GM18519 (cell line): ENCODE data around the gene PPP3CA.

Source experiments
- ATAC-seq: cut with Tn5 transposase; IDR thresholded peaks from one replicate; pipeline ENCODE4 v1.9.1; 2021; ENCODE audit warnings: mild to moderate bottlenecking, moderate library complexity; ENCODE audit not compliant: unreplicated experiment, low FRiP score

PPP3CA gene

GRCh38 chr4:101332424-101332823 is 14.9 kb downstream of the PPP3CA start:
- ATAC-seq = no peak

GRCh38 chr4:101331017-101331416 is 16.3 kb downstream of the PPP3CA start:
- no peak for ATAC-seq

GRCh38 chr4:101329592-101329991 is 17.7 kb downstream of the PPP3CA start:
- ATAC-seq = no peak

GRCh38 chr4:101328063-101328602 is 19.2 kb downstream of the PPP3CA start:
- ATAC-seq = peak; percentile 85

DNA sequence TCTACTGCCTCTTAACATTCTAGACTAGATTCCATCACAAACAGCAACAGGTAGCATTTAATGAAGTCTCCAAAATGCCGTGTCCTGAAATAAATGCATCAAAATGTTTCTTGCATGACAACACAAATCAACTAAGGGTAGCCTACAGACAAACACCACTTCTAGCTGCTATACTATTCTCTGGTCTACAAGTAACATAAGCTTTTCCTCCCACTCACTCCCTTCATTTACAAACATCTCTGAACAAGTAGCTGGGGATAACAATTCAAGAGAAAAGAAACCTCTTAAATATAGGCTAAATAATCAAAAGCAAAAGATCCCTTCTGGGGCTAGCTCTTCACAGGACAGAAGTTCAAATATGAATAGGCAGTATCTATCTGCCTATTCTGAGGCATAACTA is 20.8 kb downstream of the PPP3CA start:
- no peak for ATAC-seq

GRCh38 chr4:101322743-101323142 is 24.6 kb downstream of the PPP3CA start:
- no peak for ATAC-seq

DNA sequence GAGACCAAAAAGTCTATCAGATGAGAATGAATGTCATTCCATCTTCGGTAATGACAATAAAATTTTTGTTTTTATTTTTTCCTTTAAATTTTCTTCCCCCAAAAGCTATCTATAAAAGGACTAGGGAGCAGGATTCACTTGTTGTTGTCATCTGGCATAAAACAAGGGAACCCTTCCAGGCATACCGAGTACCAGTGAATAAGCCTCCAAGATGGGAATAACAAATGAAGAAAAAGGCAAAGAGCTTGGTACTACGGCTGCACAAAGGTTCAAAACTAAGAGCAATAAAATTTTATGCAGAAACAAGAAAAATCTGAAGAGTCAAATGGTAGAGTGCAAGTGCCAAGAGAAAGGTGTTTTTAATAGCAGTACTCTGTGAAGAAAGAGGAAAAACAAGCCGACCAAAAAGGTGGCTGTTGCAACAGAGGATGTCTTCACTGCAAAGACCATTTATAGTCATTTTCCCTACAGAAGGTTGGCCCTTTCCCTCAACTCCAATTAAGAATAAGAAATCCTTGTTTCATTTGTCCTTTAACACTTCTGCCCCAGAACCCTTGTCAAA is 25.8 kb downstream of the PPP3CA start:
- ATAC-seq = no peak

- ATAC-seq = no peak
These were observed 31.5 kb downstream of the PPP3CA start for GRCh38 chr4:101315786-101316185.

GRCh38 chr4:101315041-101315440 is 32.3 kb downstream of the PPP3CA start:
- no peak for ATAC-seq

DNA sequence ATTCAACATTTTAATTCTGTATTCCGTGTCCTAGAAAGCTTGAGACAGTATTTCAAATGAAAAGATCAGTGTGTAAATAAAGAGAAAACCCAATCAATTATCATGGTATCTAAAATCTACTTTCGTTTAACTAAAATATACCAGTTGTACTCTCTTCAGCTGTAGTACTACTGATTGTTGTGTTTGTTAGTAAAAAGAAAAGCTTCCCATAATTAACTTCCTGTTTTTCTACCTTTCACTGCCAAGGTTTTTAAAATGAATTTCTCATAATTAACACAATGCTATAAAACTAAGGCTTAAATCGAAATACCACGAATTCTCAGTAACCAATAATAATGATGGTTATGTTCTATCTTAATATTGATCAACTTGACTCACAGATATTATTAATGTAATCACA is 37.4 kb downstream of the PPP3CA start:
- no peak for ATAC-seq

DNA sequence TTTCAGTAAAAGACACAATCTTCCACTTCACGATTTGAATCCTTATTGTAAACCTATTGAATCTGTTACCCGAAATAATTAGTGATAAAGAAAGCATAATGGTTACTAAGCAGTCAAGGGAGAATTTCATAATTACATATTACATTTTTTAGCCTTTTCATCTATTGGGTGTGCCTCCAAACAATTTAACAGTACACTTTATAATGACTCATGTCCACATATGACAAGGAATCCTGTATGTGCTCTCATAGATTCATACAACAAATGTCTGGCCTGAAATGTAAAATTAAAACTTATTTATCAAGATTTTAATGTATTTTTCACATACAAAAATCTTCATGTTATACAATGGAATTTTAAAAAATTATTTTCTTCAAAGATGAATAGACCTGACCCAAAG is 39.4 kb downstream of the PPP3CA start:
- no peak for ATAC-seq

- no peak for ATAC-seq
These were observed 40.3 kb downstream of the PPP3CA start for GRCh38 chr4:101306764-101307615.

GRCh38 chr4:101306225-101306624 is 41.1 kb downstream of the PPP3CA start:
- ATAC-seq = peak; percentile 48

DNA sequence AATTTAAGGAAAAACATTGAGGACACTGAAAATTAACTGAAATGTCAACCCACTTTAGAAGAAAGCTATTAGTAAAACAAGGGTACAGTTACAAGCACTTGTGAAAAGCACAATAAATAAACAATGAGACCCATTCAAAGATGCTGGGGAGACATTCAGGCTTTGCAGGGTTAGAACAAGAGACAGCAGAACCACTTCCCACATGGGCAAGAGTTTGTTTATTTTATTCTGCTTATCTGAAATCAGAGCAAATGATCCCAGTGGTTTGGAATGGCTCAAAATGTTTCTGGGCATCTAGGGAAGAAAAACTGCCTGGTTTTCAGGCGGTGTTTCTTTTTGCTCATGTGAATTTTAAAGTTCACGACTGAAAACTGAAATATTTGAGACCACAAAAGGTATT is 42.4 kb downstream of the PPP3CA start:
- no peak for ATAC-seq

DNA sequence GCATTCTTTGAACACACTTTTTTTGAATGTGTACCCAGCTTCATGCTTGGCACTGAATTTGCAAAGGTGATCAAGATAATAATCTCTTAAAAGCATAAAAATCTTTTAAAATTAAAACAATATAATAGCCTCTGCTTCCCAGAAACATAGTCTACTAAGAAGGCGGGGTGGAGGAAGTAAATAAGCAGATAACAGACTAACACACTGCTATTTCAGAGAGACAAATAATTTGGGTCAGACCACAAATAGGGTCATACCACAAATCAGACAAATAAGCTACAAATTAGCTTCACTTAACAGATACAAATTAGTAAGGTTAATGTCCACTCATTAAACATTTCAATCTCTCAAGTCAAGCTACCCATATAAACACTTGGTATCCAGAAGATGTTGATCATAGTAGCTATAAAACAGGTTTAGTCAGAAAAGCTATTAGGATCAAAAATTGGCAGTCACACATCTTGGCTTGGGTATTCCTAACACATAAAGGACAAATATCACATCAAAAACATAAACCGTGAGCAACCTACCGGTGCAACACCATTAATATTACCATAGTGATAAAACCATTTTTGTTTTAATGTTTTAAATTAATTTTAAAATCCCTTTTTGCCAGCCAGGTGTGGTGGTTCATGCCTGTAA is 47.3 kb downstream of the PPP3CA start:
- no peak for ATAC-seq

DNA sequence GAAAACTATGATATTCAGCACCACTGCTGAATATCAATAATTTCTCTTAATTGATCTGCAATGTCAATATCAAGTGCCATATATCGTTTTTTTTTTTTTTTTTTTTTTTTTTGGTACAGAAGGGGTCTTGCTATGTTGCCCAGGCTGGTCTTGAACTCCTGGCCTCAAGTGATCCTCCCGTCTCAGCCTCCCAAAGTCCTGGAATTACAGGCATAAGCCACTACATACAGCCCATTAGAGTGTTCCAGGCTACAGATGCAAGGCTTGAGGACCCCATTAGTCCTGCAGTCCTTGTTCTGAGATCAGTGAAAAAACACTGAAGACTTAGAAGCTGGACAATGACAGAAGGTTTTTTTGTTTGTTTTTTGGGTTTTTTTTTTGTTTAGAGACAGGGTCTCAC is 48.3 kb downstream of the PPP3CA start:
- no peak for ATAC-seq

DNA sequence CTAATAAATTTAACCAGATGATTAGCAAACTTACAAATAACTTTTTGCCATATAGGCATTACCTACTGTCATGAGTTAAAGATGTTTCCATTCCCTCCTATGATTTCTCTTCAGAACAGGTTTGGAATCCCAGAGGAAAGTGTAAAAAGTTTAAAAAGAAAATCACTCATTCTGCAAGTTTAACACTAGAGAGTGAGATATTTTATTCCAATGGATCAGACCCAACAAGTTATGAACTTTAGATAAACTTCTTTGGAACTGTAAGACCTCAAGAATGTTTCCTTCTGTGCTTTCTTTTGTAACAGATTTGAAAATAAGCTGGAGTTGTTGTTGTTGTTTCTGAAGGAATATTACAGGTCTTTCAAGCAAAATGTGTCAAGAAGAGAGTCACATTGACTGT is 51.6 kb downstream of the PPP3CA start:
- no peak for ATAC-seq

DNA sequence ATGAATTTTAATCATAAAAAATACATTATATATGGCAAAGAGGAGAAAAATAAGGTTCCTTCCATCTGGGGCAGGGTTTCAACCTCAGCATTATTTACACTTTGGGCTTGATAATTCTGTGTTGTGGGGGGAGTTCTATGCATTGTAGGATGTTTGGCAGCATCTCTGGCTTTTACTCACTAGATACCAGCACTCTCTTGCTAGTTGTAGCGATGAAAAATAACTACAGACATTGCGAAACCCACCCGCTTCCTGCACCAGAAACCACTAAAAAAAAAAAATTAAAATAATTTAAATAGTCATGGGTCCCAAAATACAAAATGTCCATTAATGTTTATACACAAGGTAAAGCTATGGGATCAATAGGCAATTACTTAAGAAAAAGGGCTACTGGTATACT is 52.7 kb downstream of the PPP3CA start:
- ATAC-seq = no peak

DNA sequence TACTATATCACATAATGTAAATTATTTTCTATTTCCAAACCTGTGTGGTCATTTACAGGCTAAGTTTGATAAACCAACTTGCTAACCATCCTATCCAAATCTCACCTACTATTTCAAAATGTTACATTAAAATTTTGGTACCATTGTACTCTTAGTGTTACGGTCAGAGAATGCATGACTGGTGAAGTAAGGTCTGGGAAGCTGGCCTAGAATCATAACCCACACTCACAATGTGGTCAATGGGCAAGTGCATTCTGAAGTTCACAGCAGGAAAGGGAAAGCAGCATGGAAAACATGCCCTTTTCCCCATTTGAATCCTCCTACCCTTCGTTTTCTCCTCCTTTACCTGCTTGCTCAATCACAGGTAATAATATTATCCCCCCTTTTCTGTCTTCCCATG is 54.4 kb downstream of the PPP3CA start:
- ATAC-seq = no peak

GRCh38 chr4:101292214-101292613 is 55.1 kb downstream of the PPP3CA start:
- ATAC-seq = no peak

DNA sequence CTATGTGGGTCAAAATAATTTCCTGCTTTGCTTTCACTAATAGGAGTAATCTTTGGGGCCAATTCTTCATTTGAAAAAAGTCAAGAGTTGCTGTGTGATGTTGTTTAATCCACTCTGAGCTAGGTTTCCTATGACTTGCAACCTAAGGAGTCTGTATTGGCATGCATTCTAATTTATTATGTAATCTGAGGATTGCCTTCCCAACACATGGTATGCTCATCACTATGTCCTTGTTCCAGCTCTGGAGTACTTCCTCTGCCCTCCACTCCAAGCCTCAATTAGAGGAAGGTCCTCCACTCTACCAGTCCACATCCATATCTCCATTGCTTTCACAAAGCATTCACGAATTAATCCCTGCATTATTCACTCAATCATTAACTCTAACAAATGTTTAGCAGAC is 56.1 kb downstream of the PPP3CA start:
- ATAC-seq = no peak

DNA sequence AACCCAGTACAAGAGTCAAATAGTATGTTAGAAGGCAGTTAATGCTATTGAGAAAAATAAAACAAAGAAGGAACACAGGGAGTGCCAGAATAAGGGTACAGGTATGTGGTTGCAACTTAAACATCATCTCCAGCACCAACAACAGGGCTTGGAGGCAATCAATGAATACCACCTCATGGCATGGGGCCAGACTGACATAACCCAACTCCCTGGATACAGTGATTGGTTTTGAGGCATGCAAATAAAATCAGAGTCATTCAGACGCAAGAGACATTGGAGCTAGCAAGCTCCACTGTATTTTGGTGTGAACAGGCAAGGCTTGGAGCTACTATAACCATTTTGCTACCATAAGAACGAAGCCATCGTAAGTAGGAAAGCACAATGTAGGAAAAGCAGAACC is 56.7 kb downstream of the PPP3CA start:
- ATAC-seq = no peak
